HCT116 (cell line): ENCODE data around the gene MCF2L2.

Source experiments
- EZH2 ChIP-seq: fragments of 200-600 bp; sonication (generic); IDR thresholded peaks from 2 replicates; pipeline ENCODE4 v1.6.1; 2017; ENCODE audit warnings: antibody characterized with exemption, mixed run types
- TF ChIP-seq, protein P1 (sequence below), 3 experiments: fragments of 200-600 bp in 1 of 3; sonication (generic) in 1 of 3; IDR thresholded peaks in 2 of 3; conservative IDR thresholded peaks in 1 of 3; 2 replicates each; pipeline ENCODE4 v1.5.1; 2012 to 2017; ENCODE audit warnings: low read depth in 2 of 3, low read length in 2 of 3, antibody characterized with exemption in 1 of 3, borderline replicate concordance in 1 of 3, control low read depth in 1 of 3, mild to moderate bottlenecking in 1 of 3, mixed read lengths in 1 of 3, mixed run types in 1 of 3, moderate library complexity in 1 of 3; ENCODE audit not compliant: insufficient read depth in 1 of 3

DNA sequence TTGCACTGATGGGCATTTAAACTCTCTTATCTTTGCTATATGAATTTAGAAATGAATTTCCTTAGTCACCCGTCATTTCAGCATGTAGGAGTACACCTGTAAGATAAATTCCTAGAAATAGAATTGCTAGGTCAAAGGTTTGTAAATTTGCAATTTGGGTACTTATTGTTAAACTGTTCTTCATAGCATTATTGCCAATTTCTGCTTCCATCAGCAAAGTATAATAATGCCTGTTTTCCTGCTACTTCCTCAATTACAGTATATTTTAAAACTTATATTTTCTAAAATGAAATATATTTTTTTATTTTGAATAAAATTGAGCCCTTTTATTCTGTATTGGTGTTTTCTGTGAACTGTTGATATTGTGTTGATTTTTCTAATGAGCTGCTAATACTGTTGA, 16.3 kb upstream of the MCF2L2 start:
- TF ChIP-seq, protein P1, sequence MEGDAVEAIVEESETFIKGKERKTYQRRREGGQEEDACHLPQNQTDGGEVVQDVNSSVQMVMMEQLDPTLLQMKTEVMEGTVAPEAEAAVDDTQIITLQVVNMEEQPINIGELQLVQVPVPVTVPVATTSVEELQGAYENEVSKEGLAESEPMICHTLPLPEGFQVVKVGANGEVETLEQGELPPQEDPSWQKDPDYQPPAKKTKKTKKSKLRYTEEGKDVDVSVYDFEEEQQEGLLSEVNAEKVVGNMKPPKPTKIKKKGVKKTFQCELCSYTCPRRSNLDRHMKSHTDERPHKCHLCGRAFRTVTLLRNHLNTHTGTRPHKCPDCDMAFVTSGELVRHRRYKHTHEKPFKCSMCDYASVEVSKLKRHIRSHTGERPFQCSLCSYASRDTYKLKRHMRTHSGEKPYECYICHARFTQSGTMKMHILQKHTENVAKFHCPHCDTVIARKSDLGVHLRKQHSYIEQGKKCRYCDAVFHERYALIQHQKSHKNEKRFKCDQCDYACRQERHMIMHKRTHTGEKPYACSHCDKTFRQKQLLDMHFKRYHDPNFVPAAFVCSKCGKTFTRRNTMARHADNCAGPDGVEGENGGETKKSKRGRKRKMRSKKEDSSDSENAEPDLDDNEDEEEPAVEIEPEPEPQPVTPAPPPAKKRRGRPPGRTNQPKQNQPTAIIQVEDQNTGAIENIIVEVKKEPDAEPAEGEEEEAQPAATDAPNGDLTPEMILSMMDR (IDR thresholded peaks at IDR 0.05 in 2 of 3, conservative IDR thresholded peaks at IDR 0.05 in 1 of 3; ENCODE audit: borderline replicate concordance in 1 of 3, insufficient read depth in 1 of 3, low read depth in 2 of 3, low read length in 2 of 3): no peak
- no peak for TF ChIP-seq EZH2
